Measurements from ENCODE around the gene HSPA1A.

The HSPA1A gene

GRCh38 chr6:31864818-31865204 is 49.5 kb downstream of the HSPA1A start:
- H3K4me3 ChIP-seq (ENCODE audit: low read depth, low read length): no peak overlapping the region
- DNase-seq (ENCODE audit: low read depth): no peak
- no peak for TF ChIP-seq CTCF (IDR thresholded peaks at IDR 0.05; ENCODE audit: low read depth, low read length, missing control alignments)

DNA sequence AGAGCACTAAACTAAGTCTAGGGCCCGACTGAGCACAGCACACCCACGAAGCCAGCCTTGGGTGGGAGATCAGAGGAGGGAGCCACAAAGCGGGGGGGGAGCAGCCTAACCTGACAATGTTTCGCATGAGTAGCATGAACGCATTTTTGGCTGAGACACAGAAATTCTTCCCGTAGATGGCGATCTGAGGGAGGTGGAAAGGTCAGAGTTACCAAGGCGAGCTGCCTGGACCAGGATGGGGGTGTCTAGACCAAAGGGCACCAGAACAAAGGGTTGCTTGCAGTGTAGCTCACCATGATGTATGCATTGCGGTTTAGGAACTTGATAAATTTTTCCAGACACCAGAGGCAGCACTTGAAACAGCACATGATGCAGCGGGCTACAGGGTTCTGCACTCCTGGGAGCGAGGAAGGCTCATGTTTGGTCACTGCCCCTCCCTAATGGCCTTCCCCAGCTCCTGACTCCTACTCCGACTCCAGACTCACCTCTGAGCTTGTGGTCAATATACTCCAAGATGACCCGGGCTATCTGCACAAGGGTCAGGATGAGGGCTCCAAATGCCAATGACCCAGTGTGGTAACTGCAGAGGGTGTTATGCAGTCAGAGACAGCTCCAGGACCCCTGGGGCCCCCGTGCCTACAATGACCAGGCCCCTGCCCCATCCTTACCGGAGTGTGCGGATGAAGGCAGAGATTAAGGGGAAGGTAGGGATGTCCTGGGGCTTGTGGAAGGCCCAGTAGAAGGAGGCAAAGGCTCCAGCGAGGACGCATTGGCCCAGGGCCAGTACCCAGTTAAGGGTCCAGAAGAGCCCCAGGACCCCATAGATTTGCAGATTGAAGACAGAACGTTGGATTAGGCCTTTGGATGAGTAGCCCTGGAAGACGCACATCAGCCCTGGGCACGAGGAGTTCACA is 50.1 kb downstream of the HSPA1A start:
- no peak for TF ChIP-seq CTCF (IDR thresholded peaks at IDR 0.05; ENCODE audit: low read depth, low read length, missing control alignments)
- no peak for DNase-seq (ENCODE audit: low read depth)

More for the DNA sequence above, 50.1 kb downstream of the HSPA1A start:
- H3K4me3 ChIP-seq (ENCODE audit: low read depth, low read length): no peak overlapping the region

Measured in GM12864 (cell line).